ENCODE results near the gene SLIT1.

DNA sequence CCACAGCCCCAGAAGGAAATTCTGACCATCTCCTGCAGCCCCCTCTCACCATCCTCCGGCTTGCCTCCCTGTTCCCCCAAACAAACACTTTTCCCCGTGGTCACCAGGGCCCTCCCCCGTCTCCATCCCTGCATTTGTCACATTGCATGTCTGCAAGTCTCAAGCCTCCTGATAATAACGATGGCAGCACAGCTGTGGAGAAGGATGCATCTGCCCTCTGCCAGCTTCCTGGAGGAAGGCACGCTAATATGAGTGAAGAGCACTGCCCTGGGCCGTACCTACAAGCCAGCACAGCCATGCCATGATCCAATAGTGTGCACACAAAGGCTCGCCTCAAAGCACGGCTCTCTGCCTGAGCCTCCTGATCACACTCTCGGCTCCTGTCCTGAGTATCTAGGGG lies 98.5 kb downstream of the SLIT1 start:
- TF ChIP-seq POLR2A (IDR thresholded peaks at IDR 0.05) = no peak
- TF ChIP-seq, protein P1, sequence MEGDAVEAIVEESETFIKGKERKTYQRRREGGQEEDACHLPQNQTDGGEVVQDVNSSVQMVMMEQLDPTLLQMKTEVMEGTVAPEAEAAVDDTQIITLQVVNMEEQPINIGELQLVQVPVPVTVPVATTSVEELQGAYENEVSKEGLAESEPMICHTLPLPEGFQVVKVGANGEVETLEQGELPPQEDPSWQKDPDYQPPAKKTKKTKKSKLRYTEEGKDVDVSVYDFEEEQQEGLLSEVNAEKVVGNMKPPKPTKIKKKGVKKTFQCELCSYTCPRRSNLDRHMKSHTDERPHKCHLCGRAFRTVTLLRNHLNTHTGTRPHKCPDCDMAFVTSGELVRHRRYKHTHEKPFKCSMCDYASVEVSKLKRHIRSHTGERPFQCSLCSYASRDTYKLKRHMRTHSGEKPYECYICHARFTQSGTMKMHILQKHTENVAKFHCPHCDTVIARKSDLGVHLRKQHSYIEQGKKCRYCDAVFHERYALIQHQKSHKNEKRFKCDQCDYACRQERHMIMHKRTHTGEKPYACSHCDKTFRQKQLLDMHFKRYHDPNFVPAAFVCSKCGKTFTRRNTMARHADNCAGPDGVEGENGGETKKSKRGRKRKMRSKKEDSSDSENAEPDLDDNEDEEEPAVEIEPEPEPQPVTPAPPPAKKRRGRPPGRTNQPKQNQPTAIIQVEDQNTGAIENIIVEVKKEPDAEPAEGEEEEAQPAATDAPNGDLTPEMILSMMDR (IDR thresholded peaks at IDR 0.05) = no peak
